Mesothelial cell of epicardium (in vitro differentiated cells): ENCODE measurements around the gene CTNNA3. TPM values are rescaled to one million over a fixed set of nuclear protein-coding genes. Genes with fewer than 3 reads are reported as not detected.

Experiments used
- DNase-seq, 2 experiments: peaks; one replicate each; pipeline ENCODE4 v3.0.0; 2021; ENCODE audit warnings: low spot score in 2 of 2; ENCODE audit not compliant: unreplicated experiment in 2 of 2
- H3K27ac Mint-ChIP-seq: 2 replicates; pipeline ENCODE4 v1.8.0; 2021; ENCODE audit warnings: mixed read lengths
- H3K27me3 Mint-ChIP-seq: 2 replicates; pipeline ENCODE4 v1.8.0; 2021; ENCODE audit warnings: low read depth, mixed read lengths
- H3K36me3 Mint-ChIP-seq: 2 replicates; pipeline ENCODE4 v1.8.0; 2021; ENCODE audit warnings: mixed read lengths
- H3K4me1 Mint-ChIP-seq: 2 replicates; pipeline ENCODE4 v1.8.0; 2021; ENCODE audit warnings: mixed read lengths
- H3K4me3 Mint-ChIP-seq: 2 replicates; pipeline ENCODE4 v1.8.0; 2021; ENCODE audit warnings: mild to moderate bottlenecking, moderate library complexity, mixed read lengths
- H3K9me3 Mint-ChIP-seq: 2 replicates; pipeline ENCODE4 v1.8.0; 2021; ENCODE audit warnings: mixed read lengths
- CTCF ChIP-seq: fragments of 200-600 bp; sonication (generic); IDR thresholded peaks from one replicate; pipeline ENCODE4 v1.5.0; 2021; ENCODE audit warnings: antibody characterized with exemption; ENCODE audit not compliant: unreplicated experiment
- total RNA-seq: library from RNA; stranded (reverse); gene quantifications from 3 replicates; pipeline ENCODE4 v1.2.1, GENCODE V29; 2021

Gene CTNNA3
- total RNA-seq, 1 donor from 2014 or later: 14.2 TPM

DNA sequence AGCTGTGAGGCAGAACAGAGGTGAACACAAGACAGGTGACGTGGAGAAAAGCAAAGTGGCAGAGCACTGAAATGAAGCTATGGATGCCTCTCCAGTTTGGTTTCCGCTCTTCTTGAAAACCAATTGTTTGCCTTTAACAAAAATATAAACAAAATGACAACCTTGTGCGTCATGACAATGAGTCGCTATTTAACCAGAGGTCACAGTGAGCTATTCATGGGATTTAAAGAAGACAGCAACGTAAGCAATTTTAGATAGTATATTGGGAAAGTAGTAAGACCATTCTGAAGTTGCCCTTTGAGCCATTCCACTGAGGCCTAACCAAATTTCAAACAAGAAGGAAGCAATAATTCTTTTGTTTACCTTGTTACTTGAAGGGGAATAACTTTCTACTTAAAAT, 785.3 kb downstream of the CTNNA3 start:
- Mint-ChIP-seq H3K27me3 (peaks cover 2% of the 10 kb centered on the region), H3K4me1 (no peaks in the 10 kb centered on the region), H3K36me3 (no peaks in the 10 kb centered on the region), H3K4me3 (no peak overlapping the region), H3K9me3 (no peaks in the 10 kb centered on the region), H3K27ac (no peak overlapping the region)
- DNase-seq: no peak
- TF ChIP-seq CTCF: no peak

- no peak overlapping the region for H3K4me3 Mint-ChIP-seq
- H3K27ac Mint-ChIP-seq: no peak overlapping the region
These were observed 803.1 kb downstream of the CTNNA3 start for GRCh38 chr10:66892871-66893270.

GRCh38 chr10:66888237-66888636, 807.8 kb downstream of the CTNNA3 start:
- no peaks in the 10 kb centered on the region for H3K9me3 Mint-ChIP-seq
- H3K36me3 Mint-ChIP-seq: no peaks in the 10 kb centered on the region
- no peak overlapping the region for H3K27ac Mint-ChIP-seq
- H3K27me3 Mint-ChIP-seq: peaks cover 8% of the 10 kb centered on the region
- no peak for TF ChIP-seq CTCF
- no peaks in the 10 kb centered on the region for H3K4me1 Mint-ChIP-seq
- no peak overlapping the region for H3K4me3 Mint-ChIP-seq
- no peak for DNase-seq

More at GRCh38 chr10:66892871-66893270, 803.1 kb downstream of the CTNNA3 start:
- H3K36me3 Mint-ChIP-seq: no peaks in the 10 kb centered on the region
- peaks cover 2% of the 10 kb centered on the region for H3K9me3 Mint-ChIP-seq
- no peak for TF ChIP-seq CTCF
- H3K4me1 Mint-ChIP-seq: no peaks in the 10 kb centered on the region
- DNase-seq: no peak
- peaks cover 8% of the 10 kb centered on the region for H3K27me3 Mint-ChIP-seq

- Mint-ChIP-seq H3K9me3 (no peaks in the 10 kb centered on the region), H3K4me1 (no peaks in the 10 kb centered on the region), H3K4me3 (no peak overlapping the region), H3K27me3 (peaks cover 8% of the 10 kb centered on the region), H3K36me3 (no peaks in the 10 kb centered on the region), H3K27ac (no peak overlapping the region)
- TF ChIP-seq CTCF: no peak
- DNase-seq: no peak
These were observed 809.1 kb downstream of the CTNNA3 start for GRCh38 chr10:66886848-66887247.

DNA sequence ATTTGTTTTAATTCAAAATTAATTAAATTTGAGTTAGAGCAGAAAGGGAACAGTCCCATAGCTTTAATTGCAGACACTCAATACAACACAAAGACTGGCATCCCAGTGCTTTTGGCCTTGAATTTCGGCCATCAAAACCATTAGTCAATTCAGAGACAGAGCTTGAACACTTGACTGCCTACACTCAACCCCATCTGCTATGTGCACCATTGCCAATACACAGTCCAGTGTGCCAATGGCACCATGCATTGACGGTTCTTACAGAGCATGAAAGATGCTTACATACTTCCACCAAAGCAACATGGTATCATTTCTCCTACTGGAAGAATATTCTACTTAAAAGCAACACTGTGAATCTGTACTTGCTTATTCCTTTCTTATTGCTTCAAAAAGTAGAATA, 813.7 kb downstream of the CTNNA3 start:
- H3K4me1 Mint-ChIP-seq: no peaks in the 10 kb centered on the region
- no peak for DNase-seq
- H3K4me3 Mint-ChIP-seq: no peak overlapping the region
- H3K27ac Mint-ChIP-seq: no peak overlapping the region
- peaks cover 3% of the 10 kb centered on the region for H3K27me3 Mint-ChIP-seq
- no peak for TF ChIP-seq CTCF
- H3K9me3 Mint-ChIP-seq: no peaks in the 10 kb centered on the region
- no peaks in the 10 kb centered on the region for H3K36me3 Mint-ChIP-seq

- H3K4me3 Mint-ChIP-seq: no peak overlapping the region
- no peaks in the 10 kb centered on the region for H3K4me1 Mint-ChIP-seq
- no peak overlapping the region for H3K27ac Mint-ChIP-seq
- no peak for DNase-seq
- peaks cover 3% of the 10 kb centered on the region for H3K27me3 Mint-ChIP-seq
- H3K36me3 Mint-ChIP-seq: no peaks in the 10 kb centered on the region
- no peaks in the 10 kb centered on the region for H3K9me3 Mint-ChIP-seq
- TF ChIP-seq CTCF: no peak
These were observed 814.2 kb downstream of the CTNNA3 start for GRCh38 chr10:66881814-66882213.
